OCI-LY7 (cell line): ENCODE results near the gene RPL13. TPM values are rescaled to one million over a fixed set of nuclear protein-coding genes. Genes with fewer than 3 reads are reported as not detected.

ENCODE experiments used
- BruUV-seq: library from RNA; stranded (reverse); fragments of 400-500 nt; replicated peaks from 2 replicates; lab custom pipeline; 2021; lab: Mats Ljungman, UMichigan
- CTCF ChIA-PET: fragments of 300-600 bp; sonication (Branson Sonifier 250); formaldehyde crosslinking; loops from one replicate; lab custom pipeline; 2022; ENCODE audit warnings: antibody characterized with exemption; ENCODE audit not compliant: unreplicated experiment; lab: Charles Lee
- POLR2A ChIA-PET: fragments of 300-600 bp; sonication (Branson Sonifier 250); formaldehyde crosslinking; loops from one replicate; lab custom pipeline; 2022; ENCODE audit warnings: antibody characterized with exemption; lab: Charles Lee
- DNase-seq: peaks from one replicate; pipeline ENCODE4 v3.0.0-alpha.2; 2015; ENCODE audit warnings: low spot score
- H2AFZ ChIP-seq: fragments of 200-600 bp; sonication (generic), shearing (Covaris generic); 2 replicates; pipeline ENCODE4 v1.6.1; 2014; ENCODE audit warnings: mild to moderate bottlenecking, antibody characterized with exemption, low read length, moderate library complexity
- H3K27ac ChIP-seq: fragments of 200-600 bp; sonication (generic); 2 replicates; pipeline ENCODE4 v1.5.1; 2014; ENCODE audit warnings: mixed run types, low read depth, mild to moderate bottlenecking, moderate library complexity, low read length, inconsistent platforms; ENCODE audit not compliant: poor library complexity, severe bottlenecking
- H3K36me3 ChIP-seq: fragments of 200-600 bp; sonication (generic); 2 replicates; pipeline ENCODE4 v1.6.1; 2014; ENCODE audit warnings: mild to moderate bottlenecking, antibody characterized with exemption, low read length, moderate library complexity, mixed read lengths; ENCODE audit not compliant: insufficient read depth
- H3K4me1 ChIP-seq: fragments of 200-600 bp; sonication (generic); 2 replicates; pipeline ENCODE4 v1.5.1; 2014; ENCODE audit warnings: mild to moderate bottlenecking, low read length; ENCODE audit not compliant: insufficient read depth, poor library complexity, severe bottlenecking
- H3K4me2 ChIP-seq: fragments of 200-600 bp; sonication (generic); 2 replicates; pipeline ENCODE4 v1.6.1; 2014; ENCODE audit warnings: mild to moderate bottlenecking, low read length
- H3K4me3 ChIP-seq: fragments of 200-600 bp; sonication (generic); 2 replicates; pipeline ENCODE4 v1.5.1; 2014; ENCODE audit warnings: mild to moderate bottlenecking, low read depth, low read length; ENCODE audit not compliant: poor library complexity, severe bottlenecking
- H3K79me2 ChIP-seq: fragments of 200-600 bp; sonication (generic); 2 replicates; pipeline ENCODE4 v1.6.1; 2016; ENCODE audit warnings: low read depth, mild to moderate bottlenecking, low read length, moderate library complexity, mixed read lengths; ENCODE audit not compliant: insufficient read depth
- H3K9me2 ChIP-seq: fragments of 200-600 bp; sonication (generic); 2 replicates; pipeline ENCODE4 v1.6.1; 2016; ENCODE audit warnings: mild to moderate bottlenecking, low read length, mixed read lengths; ENCODE audit not compliant: insufficient read depth
- H3K9me3 ChIP-seq: fragments of 200-600 bp; sonication (generic); 2 replicates; pipeline ENCODE4 v1.6.1; 2014; ENCODE audit warnings: mild to moderate bottlenecking, mixed run types, low read length, mixed read lengths
- H4K20me1 ChIP-seq: fragments of 200-600 bp; sonication (generic); 2 replicates; pipeline ENCODE4 v1.6.1; 2014; ENCODE audit warnings: mild to moderate bottlenecking, antibody characterized with exemption, low read length, moderate library complexity, mixed read lengths; ENCODE audit not compliant: insufficient read depth
- EZH2phosphoT487 ChIP-seq: fragments of 200-600 bp; sonication (generic); IDR thresholded peaks from 2 replicates; pipeline ENCODE4 v1.6.1; 2018; ENCODE audit warnings: low read depth, borderline replicate concordance, mild to moderate bottlenecking, mixed run types, antibody characterized with exemption, low read length, moderate library complexity, mixed read lengths
- intact Hi-C: fragments of 100-400 bp; cut with micrococcal nuclease; formaldehyde crosslinking; loops from one replicate; pipeline ENCODE4 v1.10.0; 2022; ENCODE audit not compliant: unreplicated experiment
- small RNA-seq: library from RNA; depleted of rRNA; stranded (forward); fragments of <200 nt; gene quantifications from one replicate; pipeline ENCODE3, GENCODE V24; 2014
- total RNA-seq, 2 experiments: library from RNA; depleted of rRNA in 1 of 2; stranded (reverse); fragments of >200 nt in 1 of 2; shearing (Covaris generic) in 1 of 2; gene quantifications; 2 replicates each; pipeline ENCODE4 v1.2.3, GENCODE V29; 2014 to 2022
- TF ChIP-seq, protein P1 (sequence below): fragments of 200-600 bp; sonication (generic); conservative IDR thresholded peaks from 2 replicates; pipeline ENCODE4 v1.5.1; 2014; ENCODE audit warnings: mild to moderate bottlenecking, antibody characterized with exemption, low read length, moderate library complexity, mixed read lengths

Gene RPL13
- total RNA-seq, 2 experiments from 2014 or later: 2,928 to 9,791 TPM

- POLR2A ChIA-PET: no interaction called here
- Histone ChIP-seq H3K27ac (no peak overlapping the region), H3K79me2 (no peaks in the 10 kb centered on the region)
These were observed 53.5 kb downstream of the RPL13 start for GRCh38 chr16:89613954-89614459.

More at GRCh38 chr16:89613954-89614459, 53.5 kb downstream of the RPL13 start:
- Histone ChIP-seq H3K9me2 (no peaks in the 10 kb centered on the region), H3K4me1 (no peaks in the 10 kb centered on the region), H3K9me3 (no peaks in the 10 kb centered on the region), H3K36me3 (no peaks in the 10 kb centered on the region), H3K4me3 (no peak overlapping the region), H3K4me2 (no peak overlapping the region), H4K20me1 (no peaks in the 10 kb centered on the region), H2AFZ (no peak overlapping the region)
- CTCF ChIA-PET: no interaction called here
- TF ChIP-seq EZH2phosphoT487: no peak
- TF ChIP-seq, protein P1, sequence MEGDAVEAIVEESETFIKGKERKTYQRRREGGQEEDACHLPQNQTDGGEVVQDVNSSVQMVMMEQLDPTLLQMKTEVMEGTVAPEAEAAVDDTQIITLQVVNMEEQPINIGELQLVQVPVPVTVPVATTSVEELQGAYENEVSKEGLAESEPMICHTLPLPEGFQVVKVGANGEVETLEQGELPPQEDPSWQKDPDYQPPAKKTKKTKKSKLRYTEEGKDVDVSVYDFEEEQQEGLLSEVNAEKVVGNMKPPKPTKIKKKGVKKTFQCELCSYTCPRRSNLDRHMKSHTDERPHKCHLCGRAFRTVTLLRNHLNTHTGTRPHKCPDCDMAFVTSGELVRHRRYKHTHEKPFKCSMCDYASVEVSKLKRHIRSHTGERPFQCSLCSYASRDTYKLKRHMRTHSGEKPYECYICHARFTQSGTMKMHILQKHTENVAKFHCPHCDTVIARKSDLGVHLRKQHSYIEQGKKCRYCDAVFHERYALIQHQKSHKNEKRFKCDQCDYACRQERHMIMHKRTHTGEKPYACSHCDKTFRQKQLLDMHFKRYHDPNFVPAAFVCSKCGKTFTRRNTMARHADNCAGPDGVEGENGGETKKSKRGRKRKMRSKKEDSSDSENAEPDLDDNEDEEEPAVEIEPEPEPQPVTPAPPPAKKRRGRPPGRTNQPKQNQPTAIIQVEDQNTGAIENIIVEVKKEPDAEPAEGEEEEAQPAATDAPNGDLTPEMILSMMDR: no peak
- intact Hi-C loops: no loop called here
- no TSS peak for BruUV-seq
- no peak for DNase-seq

Small RNAs within 50 kb of the gene (small RNA-seq; reads per million reads assigned to genes)
- gene SNORD68: not detected

Other genes starting within 250 kb of the RPL13 start
- 87.0 and 89.1 TPM in 2 replicates for gene ANKRD11, start 70.1 kb upstream of the RPL13 start, total RNA-seq (2014; rRNA removed; shearing (Covaris generic))
- gene ANKRD11, start 70.1 kb upstream of the RPL13 start, total RNA-seq (2022): 247 and 251 TPM in 2 replicates
- gene SPG7, start 52.3 kb upstream of the RPL13 start, total RNA-seq (2014; rRNA removed; shearing (Covaris generic)): 77.6 and 92.7 TPM in 2 replicates
- gene SPG7, start 52.3 kb upstream of the RPL13 start, total RNA-seq (2022): 106 and 121 TPM in 2 replicates
- gene CPNE7, start 15.1 kb downstream of the RPL13 start, total RNA-seq (2014; rRNA removed; shearing (Covaris generic)): 0.33 TPM in 1 of 2 replicates, not detected in the other
- 0.83 TPM in 1 of 2 replicates, not detected in the other for gene CPNE7, start 15.1 kb downstream of the RPL13 start, total RNA-seq (2022)
- not detected in 2 replicates for gene DPEP1, start 53.0 kb downstream of the RPL13 start, total RNA-seq (2014; rRNA removed; shearing (Covaris generic))
- gene DPEP1, start 53.0 kb downstream of the RPL13 start, total RNA-seq (2022): not detected in 2 replicates
- 53.1 and 57.5 TPM in 2 replicates for gene CHMP1A, start 97.0 kb downstream of the RPL13 start, total RNA-seq (2014; rRNA removed; shearing (Covaris generic))
- gene CHMP1A, start 97.0 kb downstream of the RPL13 start, total RNA-seq (2022): 67.2 and 76.2 TPM in 2 replicates
- gene SPATA33, start 97.2 kb downstream of the RPL13 start, total RNA-seq (2014; rRNA removed; shearing (Covaris generic)): 8.6 and 9.4 TPM in 2 replicates
- gene SPATA33, start 97.2 kb downstream of the RPL13 start, total RNA-seq (2022): 17.3 and 18.2 TPM in 2 replicates
- gene CDK10, start 126.0 kb downstream of the RPL13 start, total RNA-seq (2014; rRNA removed; shearing (Covaris generic)): 88.4 and 98.6 TPM in 2 replicates
- 129 and 130 TPM in 2 replicates for gene CDK10, start 126.0 kb downstream of the RPL13 start, total RNA-seq (2022)
- 5.6 and 13.1 TPM in 2 replicates for gene SPATA2L, start 141.0 kb downstream of the RPL13 start, total RNA-seq (2014; rRNA removed; shearing (Covaris generic))
- 6.7 and 7.2 TPM in 2 replicates for gene SPATA2L, start 141.0 kb downstream of the RPL13 start, total RNA-seq (2022)
- 2.0 and 3.1 TPM in 2 replicates for gene VPS9D1, start 160.2 kb downstream of the RPL13 start, total RNA-seq (2014; rRNA removed; shearing (Covaris generic))
- gene VPS9D1, start 160.2 kb downstream of the RPL13 start, total RNA-seq (2022): 4.6 and 4.7 TPM in 2 replicates
- 27.4 and 31.0 TPM in 2 replicates for gene ZNF276, start 160.9 kb downstream of the RPL13 start, total RNA-seq (2014; rRNA removed; shearing (Covaris generic))
- gene ZNF276, start 160.9 kb downstream of the RPL13 start, total RNA-seq (2022): 30.0 and 30.8 TPM in 2 replicates